ENCODE results near the gene EYS.

The EYS gene

GRCh38 chr6:64429926-64430325, 1277.1 kb downstream of the EYS start:
- H3K4me3 ChIP-seq (ENCODE audit: low read depth, low read length) = no peak overlapping the region
- no peak for TF ChIP-seq CTCF (IDR thresholded peaks at IDR 0.05; ENCODE audit: control insufficient read depth, extremely low read depth, insufficient read depth)
- DNase-seq (ENCODE audit: low read depth) = no peak

- no peak overlapping the region for H3K4me3 ChIP-seq (ENCODE audit: low read depth, low read length)
- no peak for TF ChIP-seq CTCF (IDR thresholded peaks at IDR 0.05; ENCODE audit: control insufficient read depth, extremely low read depth, insufficient read depth)
- DNase-seq (ENCODE audit: low read depth) = no peak
These were observed 1278.8 kb downstream of the EYS start for GRCh38 chr6:64428186-64428585.

- H3K4me3 ChIP-seq (ENCODE audit: low read depth, low read length) = no peak overlapping the region
- no peak for TF ChIP-seq CTCF (IDR thresholded peaks at IDR 0.05; ENCODE audit: control insufficient read depth, extremely low read depth, insufficient read depth)
- no peak for DNase-seq (ENCODE audit: low read depth)
These were observed 1291.1 kb downstream of the EYS start for GRCh38 chr6:64415926-64416325.

- TF ChIP-seq CTCF (IDR thresholded peaks at IDR 0.05; ENCODE audit: control insufficient read depth, extremely low read depth, insufficient read depth) = no peak
- no peak overlapping the region for H3K4me3 ChIP-seq (ENCODE audit: low read depth, low read length)
- DNase-seq (ENCODE audit: low read depth) = no peak
These were observed 1295.8 kb downstream of the EYS start for GRCh38 chr6:64411226-64411625.

- no peak for TF ChIP-seq CTCF (IDR thresholded peaks at IDR 0.05; ENCODE audit: control insufficient read depth, extremely low read depth, insufficient read depth)
- no peak for DNase-seq (ENCODE audit: low read depth)
These were observed 1297.1 kb downstream of the EYS start for GRCh38 chr6:64409948-64410347.

GRCh38 chr6:64404396-64404795, 1302.6 kb downstream of the EYS start:
- DNase-seq (ENCODE audit: low read depth) = no peak
- no peak overlapping the region for H3K4me3 ChIP-seq (ENCODE audit: low read depth, low read length)
- TF ChIP-seq CTCF (IDR thresholded peaks at IDR 0.05; ENCODE audit: control insufficient read depth, extremely low read depth, insufficient read depth) = no peak

More at GRCh38 chr6:64409948-64410347, 1297.1 kb downstream of the EYS start:
- no peak overlapping the region for H3K4me3 ChIP-seq (ENCODE audit: low read depth, low read length)

- no peak for TF ChIP-seq CTCF (IDR thresholded peaks at IDR 0.05; ENCODE audit: control insufficient read depth, extremely low read depth, insufficient read depth)
- no peak overlapping the region for H3K4me3 ChIP-seq (ENCODE audit: low read depth, low read length)
- no peak for DNase-seq (ENCODE audit: low read depth)
These were observed 1323.7 kb downstream of the EYS start for GRCh38 chr6:64383277-64383676.

Data from LNCaP clone FGC (cell line).